Fibroblast of lung (primary cell): ENCODE measurements around the gene KCNIP3.
"Not testable (repeated sequence)": the region's sequence is repeated elsewhere in the genome, so short reads cannot be mapped to it uniquely, and the experiment has no call there.

Source experiments
- CTCF ChIP-seq, 2 donors: IDR thresholded peaks in 1 of 2; conservative IDR thresholded peaks in 1 of 2; 1 replicate in 1 of 2; 2 replicates in 1 of 2; pipeline ENCODE4 v1.5.1; 2011 to 2012; ENCODE audit warnings: low read length in 2 of 2, control low read depth in 1 of 2, inconsistent platforms in 1 of 2, low read depth in 1 of 2, mild to moderate bottlenecking in 1 of 2
- EZH2 ChIP-seq: IDR thresholded peaks from 2 replicates; pipeline ENCODE4 v1.5.1; 2012; ENCODE audit warnings: low read length, control low read depth, mild to moderate bottlenecking; ENCODE audit errors: missing control alignments

- not testable (repeated sequence) for TF ChIP-seq EZH2; CTCF (conservative IDR thresholded peaks at IDR 0.05 in 1 of 2, IDR thresholded peaks at IDR 0.05 in 1 of 2; ENCODE audit: low read depth in 1 of 2, low read length in 2 of 2)
These were observed 104.8 kb downstream of the KCNIP3 start for GRCh38 chr2:95402004-95402369.
